ENCODE measurements around the gene MTHFSD. TPM values are rescaled to one million over a fixed set of nuclear protein-coding genes. Genes with fewer than 3 reads are reported as not detected.

The MTHFSD gene
- total RNA-seq, 1 experiment from 2014 or later: 15.4 TPM

DNA sequence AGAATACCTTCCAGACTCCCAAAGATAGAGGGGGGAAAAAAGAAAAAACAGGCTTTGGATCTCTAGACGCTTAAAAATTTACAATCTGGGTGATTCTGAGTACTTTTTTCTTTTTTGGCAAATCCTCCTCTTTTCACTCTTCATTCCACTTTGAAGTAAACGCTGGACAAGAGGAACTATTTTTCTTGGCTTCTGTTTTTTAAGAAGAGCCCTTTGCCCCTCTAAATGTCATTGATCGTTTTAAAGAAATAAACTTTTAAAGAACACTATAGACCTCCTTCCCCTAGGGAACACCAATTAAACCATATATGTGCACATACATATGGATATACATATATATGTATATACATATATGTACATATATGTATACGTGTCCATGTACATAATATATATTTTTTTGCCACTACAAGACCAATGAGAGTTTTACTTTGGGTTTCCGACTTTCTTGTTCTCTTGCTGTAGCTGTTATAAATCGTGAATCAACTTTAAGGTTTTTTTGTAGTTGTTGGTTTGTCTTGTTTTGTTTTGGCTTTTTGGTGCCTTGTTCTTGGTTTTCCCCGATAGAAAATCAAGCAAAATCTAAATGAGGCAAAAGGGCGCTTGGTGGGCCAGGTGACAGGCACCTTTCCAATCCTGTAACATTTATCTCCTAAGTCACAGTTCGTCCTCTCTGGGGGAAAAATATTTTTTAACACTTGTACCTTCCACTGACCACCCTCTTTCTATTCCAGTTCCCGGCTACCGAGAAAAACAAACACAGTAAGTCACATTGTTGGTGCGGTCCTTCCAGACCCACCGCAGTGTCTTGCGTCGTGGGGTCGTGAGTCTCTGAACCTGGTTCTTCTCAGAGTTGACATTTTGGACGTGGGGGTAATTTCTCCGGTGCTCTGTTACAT is 40.3 kb downstream of the MTHFSD start:
- no peak for DNase-seq (ENCODE audit: low spot score)

DNA sequence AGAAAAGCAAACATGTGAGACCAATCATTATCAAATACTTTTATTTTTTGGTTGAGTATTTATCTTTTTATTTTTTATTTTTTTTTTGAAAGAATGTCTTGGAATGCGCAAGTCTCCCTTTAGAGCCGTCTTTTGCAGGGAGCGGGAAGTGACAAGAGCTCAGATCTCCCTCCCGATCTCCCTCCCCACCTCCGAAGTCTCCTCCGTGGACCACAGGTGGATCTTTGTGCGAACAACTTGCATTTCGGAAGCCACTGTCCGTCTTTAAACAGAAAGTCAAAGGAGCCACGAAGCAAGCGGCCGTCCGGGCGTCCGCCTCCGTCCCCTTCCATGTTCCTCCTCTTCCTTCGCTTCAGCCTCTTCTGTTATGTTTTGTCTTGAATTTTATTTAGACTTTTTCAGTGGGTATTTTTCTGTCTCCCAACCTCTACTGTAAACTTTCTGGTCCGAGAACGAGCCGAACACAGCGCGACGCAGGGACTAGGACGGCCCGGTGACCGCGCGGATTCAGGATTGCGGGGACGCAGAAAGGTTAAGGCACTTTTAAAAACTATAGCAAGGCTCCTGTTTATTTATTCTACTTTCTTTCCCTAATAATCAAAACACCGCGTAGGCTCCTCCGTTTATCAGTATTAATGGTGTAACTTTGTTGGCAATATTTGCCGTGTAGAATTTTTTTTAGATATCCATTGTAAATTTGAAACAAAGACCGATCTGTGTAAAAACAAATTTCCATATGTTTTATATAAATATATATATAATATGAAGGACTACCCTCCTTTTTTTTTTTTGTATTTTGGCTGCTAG is 41.4 kb downstream of the MTHFSD start:
- no peak for DNase-seq (ENCODE audit: low spot score)

DNA sequence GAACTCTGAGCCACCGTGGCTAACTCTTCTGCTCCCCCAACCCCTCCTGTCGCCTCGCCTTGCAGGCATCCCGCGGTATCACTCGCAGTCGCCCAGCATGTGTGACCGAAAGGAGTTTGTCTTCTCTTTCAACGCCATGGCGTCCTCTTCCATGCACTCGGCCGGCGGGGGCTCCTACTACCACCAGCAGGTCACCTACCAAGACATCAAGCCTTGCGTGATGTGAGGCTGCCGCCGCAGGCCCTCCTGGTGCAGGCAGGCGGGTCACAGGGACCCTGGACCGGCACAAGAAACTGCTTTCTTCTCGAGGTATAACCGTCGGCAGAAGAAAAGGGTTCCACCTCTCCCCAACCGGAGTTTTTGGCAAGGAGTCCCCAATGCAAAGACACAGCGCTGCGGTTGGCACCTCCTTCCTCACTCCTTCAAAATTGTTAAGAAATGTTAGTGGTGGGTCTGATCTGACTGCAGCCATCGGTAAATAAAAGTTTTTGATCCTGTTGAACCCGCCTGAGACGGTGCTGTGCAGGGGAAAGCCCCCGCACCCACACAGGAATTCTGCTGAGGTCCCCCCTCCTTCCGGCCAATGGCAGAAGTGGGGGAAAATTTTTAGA is 42.1 kb downstream of the MTHFSD start:
- no peak for DNase-seq (ENCODE audit: low spot score)

DNA sequence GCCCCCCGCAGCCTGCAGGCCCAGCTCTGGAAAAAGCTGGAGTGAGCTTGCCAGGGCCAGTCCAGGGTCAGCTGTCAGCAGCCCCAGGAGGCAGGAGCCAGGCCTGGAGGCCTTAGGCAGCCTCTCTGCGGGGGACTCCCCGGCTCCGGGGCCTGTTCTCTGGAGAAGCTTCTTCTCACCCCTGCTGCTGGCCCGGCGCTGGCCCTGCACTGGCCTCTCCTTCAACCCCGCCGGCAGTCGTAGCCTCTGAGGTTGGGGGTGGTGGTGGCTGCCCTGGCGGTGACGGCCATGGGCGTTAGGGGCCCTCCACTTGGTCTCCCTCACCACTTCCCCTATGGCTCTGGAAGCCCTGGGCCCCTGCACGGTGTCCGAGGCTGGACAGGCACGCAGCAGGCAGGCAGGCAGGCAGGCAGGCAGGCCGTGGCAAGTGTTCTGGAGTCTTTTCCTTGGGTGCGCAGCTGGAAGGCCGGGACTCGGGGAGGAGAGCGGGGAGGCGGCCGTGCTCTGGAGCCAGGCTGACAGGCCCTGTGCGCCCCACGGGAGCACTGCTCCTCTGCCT is 42.7 kb downstream of the MTHFSD start:
- DNase-seq (ENCODE audit: low spot score): no peak

DNA sequence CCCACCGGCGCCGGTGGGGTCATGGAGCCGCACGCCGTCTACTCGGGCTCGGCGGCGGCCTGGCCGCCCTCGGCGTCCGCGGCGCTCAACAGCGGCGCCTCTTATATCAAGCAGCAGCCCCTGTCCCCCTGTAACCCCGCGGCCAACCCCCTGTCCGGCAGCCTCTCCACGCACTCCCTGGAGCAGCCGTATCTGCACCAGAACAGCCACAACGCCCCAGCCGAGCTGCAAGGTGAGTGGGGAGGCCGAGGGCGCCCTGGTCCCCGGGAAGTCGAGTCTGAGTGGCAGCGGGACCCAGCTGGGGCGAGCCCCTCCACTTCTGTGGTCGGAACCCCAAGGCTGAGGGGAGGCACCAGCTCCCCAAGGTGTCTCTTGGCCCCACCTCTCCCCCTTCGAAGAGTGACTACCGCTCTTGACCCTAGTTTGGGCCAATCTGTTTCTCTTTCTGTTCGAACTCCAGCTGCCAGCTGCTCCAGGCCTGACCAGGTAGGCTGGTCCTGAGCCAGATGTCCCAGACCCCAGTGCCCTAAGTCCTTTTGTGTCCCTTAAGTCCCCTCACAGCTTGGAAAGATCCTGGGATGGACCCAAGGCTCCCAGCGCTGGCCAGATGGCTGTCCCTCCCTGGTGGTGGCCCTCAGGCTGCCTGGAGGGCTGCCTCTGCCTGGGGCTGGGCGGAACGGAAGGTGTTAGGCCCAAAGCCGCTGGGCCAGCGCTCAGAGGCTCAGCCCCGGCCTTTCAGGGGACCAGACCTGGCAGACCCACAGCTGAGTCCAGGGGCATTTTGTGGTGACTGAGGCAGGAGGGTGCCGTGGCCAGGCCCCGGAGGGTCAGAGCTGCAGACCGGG is 43.5 kb downstream of the MTHFSD start:
- no peak for DNase-seq (ENCODE audit: low spot score)

DNA sequence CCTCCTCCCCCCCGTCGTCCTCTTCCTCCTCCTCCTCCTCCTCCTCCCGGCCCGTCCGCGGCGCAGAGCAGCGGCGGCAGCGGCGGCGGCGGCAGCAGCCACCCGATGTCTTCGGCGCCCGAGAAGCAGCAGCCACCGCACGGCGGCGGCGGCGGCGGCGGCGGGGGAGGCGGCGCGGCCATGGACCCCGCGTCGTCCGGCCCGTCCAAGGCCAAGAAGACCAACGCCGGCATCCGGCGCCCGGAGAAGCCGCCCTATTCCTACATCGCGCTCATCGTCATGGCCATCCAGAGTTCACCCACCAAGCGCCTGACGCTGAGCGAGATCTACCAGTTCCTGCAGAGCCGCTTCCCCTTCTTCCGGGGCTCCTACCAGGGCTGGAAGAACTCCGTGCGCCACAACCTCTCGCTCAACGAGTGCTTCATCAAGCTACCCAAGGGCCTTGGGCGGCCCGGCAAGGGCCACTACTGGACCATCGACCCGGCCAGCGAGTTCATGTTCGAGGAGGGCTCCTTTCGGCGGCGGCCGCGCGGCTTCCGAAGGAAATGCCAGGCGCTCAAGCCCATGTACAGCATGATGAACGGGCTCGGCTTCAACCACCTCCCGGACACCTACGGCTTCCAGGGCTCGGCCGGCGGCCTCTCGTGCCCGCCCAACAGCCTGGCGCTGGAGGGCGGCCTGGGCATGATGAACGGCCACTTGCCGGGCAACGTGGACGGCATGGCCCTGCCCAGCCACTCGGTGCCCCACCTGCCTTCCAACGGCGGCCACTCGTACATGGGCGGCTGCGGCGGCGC is 44.4 kb downstream of the MTHFSD start, which contains the start of gene FOXF1:
Gene FOXF1 (plus strand): TSS at position 63 of the 797 bp plus-strand sequence. CDS start 43 bp downstream, at position 106.
- no peak for DNase-seq (ENCODE audit: low spot score)

DNA sequence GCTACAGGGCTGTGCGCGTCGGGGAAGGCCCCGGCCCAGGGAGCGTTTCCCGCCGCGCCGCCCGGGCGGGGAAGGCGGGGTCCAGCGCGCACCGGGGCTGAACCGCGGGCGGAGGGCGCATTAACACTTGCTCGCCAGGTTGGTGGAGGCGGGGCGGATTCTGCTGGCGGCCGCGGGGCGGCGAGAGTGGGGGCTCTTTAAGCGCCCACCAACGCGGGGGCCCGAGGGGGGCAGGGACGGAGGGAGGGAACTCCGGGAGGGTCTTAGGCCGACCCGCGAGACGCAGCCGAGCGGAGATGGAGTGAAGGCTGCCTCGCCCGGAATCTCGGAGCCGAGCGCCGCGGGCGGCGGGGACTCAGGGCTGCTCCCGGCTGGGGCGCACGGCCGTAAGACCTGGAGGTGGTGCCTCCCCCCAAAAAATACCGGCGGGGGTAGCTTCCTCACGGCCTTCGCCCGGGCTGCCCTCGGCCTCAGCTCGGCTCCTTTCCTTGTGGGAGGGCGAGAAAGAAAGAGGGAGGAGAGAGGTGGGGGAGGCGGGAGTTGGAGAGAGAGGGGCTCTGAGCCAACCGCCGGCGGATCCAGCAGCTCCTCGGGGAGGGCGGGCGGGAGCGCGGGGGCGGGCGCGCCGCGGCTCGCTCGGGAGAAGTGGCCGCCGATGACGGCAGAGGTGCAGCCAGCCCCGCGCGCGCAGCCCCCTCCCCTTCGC is 45.1 kb downstream of the MTHFSD start:
- DNase-seq (ENCODE audit: low spot score): no peak

DNA sequence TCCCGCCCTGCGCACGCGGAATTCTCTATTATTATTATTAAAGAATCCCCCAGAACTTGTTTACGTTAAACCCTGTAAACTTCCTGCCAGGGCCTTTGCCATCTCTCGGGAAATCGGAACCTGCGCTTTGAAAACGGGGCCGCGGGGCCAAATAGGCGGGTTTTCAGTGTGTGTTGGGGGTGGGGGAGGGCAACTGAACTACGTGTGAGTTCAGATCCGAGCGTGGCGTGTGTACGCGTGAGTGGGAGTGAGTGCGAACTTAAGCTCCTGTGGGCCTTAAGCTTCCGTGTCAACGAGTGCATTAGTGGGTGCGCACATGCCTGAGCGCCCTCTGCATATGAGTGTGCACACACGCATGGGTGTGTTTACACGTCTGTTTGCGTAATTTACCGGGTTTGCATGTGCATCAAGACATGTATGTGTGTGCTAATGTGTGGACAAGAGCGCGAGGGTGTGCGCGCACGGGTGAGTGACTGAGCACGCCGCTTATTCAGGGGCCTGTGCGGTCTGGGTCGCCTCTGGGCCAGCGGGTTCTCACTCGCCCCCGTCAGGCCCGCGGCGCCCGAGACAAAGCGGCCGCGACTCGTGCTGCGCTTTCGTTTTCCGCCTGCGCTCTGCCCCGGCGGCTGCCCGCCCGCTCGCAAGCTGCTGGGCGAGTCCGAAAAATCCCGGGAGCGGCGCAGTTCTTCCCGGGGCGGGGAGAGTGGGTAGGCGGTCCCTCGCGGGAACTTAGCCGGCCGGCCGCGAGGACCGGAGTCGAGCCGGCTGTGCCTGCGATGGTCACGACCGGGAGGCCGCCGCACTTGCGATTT is 45.9 kb downstream of the MTHFSD start:
- peak; percentile 19 for DNase-seq (ENCODE audit: low spot score)

DNA sequence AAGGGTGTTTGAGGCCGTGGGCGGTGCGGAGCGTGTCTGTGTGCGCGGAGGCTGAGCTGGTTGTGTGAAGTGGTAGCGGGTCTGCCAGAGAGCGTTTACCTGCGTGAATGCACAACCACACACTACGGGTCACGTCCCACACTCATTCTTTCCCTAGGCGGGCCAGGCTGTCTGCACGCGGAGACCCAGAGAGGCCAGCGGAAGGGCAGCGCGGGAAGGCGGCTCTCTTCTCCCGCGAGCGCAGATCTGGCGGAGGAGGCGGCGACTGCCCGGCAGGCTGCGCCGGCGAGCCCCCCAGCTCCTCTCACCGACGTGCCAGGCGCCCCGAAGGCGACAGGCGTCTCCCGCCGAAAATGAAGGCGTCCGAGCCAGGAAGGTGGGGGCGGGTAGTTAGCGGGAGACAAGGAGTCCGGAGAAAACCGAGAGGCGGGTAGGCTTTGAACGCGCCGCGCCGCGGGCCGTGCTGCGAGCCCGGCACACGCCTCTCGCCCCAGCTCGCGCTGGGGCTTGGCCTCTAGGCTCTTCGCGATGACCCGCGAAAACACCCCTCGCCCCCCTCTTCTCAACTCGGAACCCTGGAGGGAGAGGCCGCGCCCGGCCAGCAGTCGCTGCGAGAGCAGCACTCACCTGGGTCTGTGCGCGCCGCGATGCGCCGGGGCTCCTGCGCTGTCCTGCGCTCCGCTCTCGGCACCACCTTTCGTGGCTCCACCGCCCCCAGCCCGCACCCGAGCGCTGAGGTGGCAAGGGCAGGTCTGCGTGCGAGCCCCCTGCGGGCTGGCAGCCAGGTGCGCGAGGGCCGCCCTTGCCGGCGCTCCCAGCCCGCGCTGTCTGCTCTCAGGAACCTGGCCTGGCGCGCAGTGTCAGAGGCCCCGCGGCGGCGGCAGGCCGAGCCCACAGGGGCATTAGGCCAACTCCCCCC is 46.7 kb downstream of the MTHFSD start:
- DNase-seq (ENCODE audit: low spot score): no peak

DNA sequence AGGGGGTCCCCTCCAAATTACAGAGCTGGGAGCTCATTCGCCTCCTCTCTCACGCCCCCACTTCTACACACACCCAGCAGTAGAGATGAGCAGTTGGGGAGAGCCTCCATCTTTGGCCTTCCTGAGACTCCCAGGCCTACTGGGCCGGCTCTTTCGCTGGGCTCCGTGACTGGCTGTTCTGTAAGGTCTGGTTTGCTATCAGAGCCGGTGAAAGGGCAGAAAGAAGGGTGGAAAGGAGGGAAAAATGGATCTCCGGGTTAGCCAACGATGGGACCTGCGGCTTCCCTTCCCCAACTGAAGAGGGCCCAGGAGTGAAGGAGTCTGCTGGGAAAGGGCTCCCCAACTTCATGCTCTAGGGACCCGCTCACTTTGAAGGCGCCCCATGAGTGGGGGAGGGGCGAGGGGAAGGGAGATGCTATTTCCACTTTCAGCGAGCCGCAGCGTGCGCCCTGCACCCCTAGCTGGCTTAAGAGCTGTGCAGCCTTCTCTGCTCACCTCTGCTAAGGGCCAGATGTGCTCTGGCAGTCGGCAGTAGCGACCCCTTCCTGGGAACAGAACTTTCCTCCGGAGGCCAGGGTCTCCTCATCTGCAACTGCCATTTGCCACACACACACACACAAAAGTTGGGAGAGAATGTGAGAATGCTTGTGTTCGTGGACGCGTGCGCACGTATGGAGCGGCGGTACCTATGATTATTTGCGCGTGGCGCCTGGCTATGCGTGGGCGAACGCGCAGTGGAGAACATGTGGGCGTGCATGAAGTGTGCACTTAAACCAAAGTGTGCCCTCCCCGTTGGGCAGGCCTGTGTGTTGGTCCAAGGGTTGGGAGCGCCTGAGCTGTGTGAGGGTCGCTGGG is 47.6 kb downstream of the MTHFSD start:
- DNase-seq (ENCODE audit: low spot score): no peak

DNA sequence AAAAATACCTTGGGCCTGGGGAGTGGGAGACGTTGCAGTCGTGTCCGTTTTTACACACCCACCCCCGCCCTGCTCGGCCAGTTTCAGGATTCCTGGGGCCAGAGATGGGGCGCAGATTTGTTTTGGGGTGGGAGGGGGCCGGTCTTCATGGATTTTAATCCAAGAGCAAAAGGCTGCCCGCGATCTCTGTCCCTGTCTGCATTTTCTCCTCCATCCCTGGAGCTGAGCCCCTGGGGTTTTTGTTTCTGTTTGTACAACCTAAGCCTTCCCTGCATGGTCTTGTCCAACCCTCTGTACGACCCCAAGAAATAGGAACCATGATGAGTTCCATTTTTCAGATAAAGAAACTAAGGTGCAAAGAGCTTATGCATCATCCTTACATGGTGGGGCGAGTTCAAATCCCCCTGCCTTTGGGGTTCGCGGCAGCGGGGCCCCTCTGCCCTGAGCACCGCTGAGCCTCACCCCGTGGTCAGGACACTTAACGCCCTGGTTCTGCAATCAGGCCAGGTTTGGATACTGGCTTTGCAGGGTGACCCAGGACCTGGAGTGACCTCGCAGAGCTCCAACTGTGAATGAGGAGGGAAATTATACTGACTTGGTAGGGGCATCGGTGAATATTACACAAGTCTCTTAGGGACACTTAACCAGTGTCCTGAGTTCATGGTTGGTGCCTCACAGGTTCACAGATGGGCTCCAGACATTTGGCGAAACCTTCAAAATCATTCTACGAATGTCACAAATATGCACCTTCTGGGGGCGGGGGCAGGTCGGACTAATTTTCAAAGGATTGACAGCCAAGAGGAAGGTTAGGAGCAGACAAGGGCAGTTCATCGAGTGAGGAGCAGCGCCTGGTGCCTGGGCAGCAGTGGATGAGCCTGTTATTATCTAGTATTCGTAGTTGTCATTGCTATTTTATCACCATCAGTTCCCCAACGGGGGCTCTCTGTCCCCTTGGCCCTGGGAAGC is 48.9 kb downstream of the MTHFSD start:
- no peak for DNase-seq (ENCODE audit: low spot score)

DNA sequence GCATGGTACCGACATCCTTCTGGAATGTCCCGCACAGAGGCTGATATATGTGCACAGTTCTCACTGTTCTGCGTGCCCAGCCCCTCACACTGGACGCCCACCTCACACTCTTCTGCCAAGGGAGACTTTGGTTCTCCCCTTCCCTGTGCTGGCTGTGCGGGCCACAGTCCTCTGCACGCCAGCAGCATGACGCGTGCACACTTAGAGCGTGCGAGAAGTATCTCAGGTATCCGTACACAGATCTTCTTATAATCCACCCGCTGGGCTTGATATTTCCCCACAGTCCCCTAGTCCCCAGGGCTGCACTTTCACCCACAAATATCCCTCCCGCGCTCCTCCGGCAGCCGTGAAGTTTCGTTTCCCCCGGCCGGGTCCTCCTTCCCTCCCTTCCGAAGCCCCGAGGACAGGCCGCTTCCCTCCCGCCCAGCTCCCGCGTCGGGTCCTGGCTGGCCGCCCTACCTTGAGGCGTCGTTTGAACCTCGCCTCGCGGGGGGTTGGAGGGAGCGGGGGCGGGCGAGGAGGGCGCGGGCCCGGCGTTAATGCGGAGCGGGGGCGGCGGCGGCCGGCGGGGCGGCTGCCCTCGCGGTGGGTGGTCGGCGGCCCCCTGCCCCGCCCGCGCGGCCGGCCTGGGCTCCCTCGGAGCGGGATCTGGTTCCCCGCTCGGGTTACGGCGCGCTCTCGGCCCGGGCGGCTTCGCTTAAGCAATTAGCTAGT is 49.7 kb downstream of the MTHFSD start:
- DNase-seq (ENCODE audit: low spot score): no peak

DNA sequence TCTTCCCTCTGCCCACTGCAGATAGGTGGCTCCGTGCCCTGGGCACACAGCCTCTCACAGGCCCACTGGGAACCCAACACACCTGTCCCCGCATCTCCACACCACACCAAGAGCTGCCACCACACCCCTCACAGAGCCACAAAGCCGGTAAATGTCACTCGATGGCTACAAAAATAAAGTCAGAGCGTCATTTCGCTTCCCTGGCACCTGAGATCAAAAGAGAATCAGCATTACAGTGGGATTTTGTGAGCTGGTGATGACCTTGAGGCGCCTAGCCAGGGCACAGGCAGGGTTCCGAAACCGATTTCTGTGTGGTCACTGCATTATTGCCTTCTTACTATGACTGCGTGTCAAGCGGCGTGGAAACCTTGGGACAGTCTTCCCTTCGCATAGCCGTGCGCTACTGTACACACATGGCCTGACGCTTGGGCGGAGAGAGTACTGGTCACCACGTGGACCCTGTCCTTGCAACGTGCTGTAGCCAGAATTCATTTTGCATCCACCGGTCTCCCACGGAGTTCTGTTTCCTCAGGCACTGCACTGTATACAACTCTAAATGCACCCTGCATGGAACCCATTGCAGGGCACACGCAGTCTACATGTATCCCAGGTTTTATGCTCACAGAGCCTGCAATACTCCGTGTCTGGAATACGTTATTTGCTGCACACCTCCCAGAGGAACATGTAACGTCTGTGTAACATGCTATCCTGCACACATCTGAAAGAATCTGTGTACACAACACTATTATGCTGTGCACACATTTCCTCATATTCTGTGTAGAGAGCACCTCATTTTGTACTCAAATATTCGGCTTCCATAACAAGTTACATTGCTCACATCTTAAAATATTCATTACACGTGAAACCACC is 50.5 kb downstream of the MTHFSD start:
- DNase-seq (ENCODE audit: low spot score): no peak

DNA sequence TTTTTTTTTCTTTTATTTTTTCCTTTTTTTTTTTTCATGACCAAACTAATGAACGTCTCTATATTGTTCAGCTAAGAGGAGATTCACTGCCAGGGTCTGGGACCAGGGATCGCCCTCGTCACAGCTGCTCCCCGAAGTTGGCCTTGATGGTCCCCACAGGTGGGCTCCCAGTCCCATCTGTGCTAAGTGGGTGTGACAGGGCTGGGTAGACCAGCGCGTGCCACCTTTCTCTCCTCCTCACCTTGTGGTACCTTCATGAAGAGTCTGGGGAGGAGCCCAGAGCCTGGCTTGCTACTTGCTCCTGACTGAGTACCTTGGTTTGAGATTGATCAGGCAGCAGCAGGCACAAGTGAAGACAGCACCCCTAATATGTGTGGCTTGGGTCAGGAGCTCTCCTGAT is 51.2 kb downstream of the MTHFSD start:
- no peak for DNase-seq (ENCODE audit: low spot score)
